ENCODE measurements around the gene DSCAML1.

The DSCAML1 gene

DNA sequence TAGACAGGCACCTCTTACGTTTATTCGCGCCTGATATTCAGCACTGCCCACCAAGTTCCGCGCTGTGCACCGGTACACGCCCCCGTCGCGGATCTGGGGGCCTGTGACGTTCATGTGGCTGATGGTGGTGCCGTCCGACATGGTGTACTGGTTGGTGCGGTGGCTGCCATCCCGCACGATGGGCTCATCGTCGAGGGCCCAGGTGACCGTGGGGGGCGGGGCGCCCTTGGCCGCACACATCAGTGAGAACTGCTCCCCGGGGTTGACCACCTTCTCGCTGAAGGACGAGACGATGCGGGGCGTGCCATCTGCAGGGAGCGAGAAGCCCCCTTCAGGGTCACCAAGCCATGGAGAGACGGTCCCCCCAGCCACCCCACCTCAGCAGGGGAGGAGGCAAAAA lies 278.6 kb downstream of the DSCAML1 start:
- no peak for DNase-seq (ENCODE audit: low read depth)

GRCh38 chr11:117517097-117517496 lies 279.9 kb downstream of the DSCAML1 start:
- no peak for DNase-seq (ENCODE audit: low read depth)

- no peak for DNase-seq (ENCODE audit: low read depth)
Observed at GRCh38 chr11:117515892-117516787, 280.9 kb downstream of the DSCAML1 start.

GRCh38 chr11:117514256-117514655 lies 282.8 kb downstream of the DSCAML1 start:
- no peak for DNase-seq (ENCODE audit: low read depth)

DNA sequence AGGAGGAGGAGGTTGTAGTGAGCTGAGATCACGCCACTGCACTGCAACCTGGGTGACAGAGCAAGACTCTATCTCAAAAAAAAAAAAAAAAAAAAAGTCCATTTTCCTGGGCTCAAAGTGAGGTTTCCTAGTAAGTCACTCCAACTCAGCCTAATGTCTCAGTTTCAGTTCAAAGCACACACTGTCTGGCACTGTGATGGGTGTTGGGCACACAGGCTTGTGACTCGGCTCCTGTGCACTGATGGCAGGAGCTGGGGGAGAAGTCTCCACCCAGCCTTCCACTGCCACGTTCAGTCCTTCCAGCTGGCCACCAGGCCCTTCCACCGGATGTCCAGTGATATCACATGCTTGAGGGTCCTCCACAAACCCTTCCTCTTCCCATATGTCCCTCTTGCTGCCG lies 283.4 kb downstream of the DSCAML1 start:
- no peak for DNase-seq (ENCODE audit: low read depth)

GRCh38 chr11:117511931-117512539 lies 285.0 kb downstream of the DSCAML1 start:
- DNase-seq (ENCODE audit: low read depth), result no peak

DNA sequence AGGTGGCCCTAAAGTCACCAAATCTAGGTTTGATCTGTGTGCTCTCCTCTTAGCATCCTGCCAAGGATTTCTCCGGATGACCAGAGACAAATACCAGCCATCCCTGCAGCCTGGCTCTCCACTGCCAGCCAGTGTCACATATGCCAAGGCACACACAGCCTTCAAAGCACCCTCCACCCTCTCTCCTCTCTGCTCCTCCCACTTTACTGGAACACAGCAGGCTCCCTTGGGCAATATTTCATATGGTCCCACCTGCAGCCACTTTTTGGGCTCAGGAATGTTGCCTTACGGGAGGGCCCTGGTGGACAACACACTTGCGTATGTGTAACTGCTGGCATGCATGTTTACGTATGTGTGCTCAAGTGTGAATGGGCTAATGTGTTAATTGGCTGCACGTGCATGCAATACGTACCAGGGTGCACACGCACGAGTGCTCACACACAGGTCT lies 285.5 kb downstream of the DSCAML1 start:
- no peak for DNase-seq (ENCODE audit: low read depth)

GRCh38 chr11:117510646-117511045 lies 286.4 kb downstream of the DSCAML1 start:
- DNase-seq (ENCODE audit: low read depth), result no peak

- no peak for DNase-seq (ENCODE audit: low read depth)
Observed at GRCh38 chr11:117509543-117509942, 287.5 kb downstream of the DSCAML1 start.

- no peak for DNase-seq (ENCODE audit: low read depth)
Observed at GRCh38 chr11:117506971-117507370, 290.0 kb downstream of the DSCAML1 start.

DNA sequence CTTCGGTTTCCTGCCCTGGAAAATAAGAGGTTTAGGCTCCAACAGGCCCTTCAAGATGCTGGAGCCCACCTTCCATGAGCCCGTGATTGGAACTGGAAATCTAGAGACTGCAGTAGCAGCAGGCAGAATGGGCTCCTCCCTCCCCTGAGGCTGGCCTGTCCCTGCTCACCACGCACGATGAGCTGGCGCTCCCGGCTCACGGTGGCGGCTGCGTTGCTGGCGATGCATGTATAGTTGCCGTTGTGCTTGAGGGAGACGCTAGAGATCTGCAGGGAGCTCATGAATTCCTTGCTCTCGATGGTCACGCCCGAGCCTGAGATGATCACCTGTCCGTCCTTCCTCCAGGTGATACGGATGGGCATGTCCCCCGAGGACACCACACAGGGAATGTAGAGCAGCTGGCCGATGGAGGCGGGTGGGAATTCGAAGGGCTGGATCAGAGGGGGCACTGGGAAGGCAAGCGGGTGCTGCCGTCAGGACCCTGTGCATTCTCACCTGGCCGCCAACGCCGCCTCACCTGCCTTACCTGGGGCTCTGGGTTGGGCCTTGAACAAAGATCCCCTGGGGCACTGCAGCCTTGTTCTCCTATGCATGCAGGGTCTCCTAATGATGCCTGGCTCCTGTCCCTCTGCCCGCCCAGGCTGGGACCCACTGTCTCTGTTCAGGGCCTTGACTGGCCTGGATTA lies 291.6 kb downstream of the DSCAML1 start:
- DNase-seq (ENCODE audit: low read depth), result no peak

DNA sequence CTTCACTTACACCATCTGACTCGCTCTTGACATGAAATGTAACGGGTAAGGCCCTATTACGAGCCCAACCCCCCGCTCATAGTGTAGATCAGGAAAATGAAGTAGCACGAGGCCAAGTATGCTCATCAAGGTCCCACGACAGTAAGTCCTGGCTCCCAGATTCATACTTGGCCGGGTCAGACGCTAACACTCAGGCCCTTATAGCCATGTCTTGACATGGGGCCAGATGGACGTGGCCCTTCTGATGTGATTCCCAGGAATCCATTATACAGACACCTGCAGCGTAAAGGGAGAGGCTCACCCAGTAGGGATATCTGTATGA lies 294.3 kb downstream of the DSCAML1 start:
- no peak for DNase-seq (ENCODE audit: low read depth)

- DNase-seq (ENCODE audit: low read depth), result no peak
Observed at GRCh38 chr11:117502015-117502778, 294.8 kb downstream of the DSCAML1 start.

GRCh38 chr11:117501237-117501898 lies 295.6 kb downstream of the DSCAML1 start:
- no peak for DNase-seq (ENCODE audit: low read depth)

GRCh38 chr11:117498791-117499190 lies 298.2 kb downstream of the DSCAML1 start:
- no peak for DNase-seq (ENCODE audit: low read depth)

GRCh38 chr11:117497206-117497951 lies 299.6 kb downstream of the DSCAML1 start:
- no peak for DNase-seq (ENCODE audit: low read depth)

- no peak for DNase-seq (ENCODE audit: low read depth)
Observed at GRCh38 chr11:117495357-117495756, 301.7 kb downstream of the DSCAML1 start.

DNA sequence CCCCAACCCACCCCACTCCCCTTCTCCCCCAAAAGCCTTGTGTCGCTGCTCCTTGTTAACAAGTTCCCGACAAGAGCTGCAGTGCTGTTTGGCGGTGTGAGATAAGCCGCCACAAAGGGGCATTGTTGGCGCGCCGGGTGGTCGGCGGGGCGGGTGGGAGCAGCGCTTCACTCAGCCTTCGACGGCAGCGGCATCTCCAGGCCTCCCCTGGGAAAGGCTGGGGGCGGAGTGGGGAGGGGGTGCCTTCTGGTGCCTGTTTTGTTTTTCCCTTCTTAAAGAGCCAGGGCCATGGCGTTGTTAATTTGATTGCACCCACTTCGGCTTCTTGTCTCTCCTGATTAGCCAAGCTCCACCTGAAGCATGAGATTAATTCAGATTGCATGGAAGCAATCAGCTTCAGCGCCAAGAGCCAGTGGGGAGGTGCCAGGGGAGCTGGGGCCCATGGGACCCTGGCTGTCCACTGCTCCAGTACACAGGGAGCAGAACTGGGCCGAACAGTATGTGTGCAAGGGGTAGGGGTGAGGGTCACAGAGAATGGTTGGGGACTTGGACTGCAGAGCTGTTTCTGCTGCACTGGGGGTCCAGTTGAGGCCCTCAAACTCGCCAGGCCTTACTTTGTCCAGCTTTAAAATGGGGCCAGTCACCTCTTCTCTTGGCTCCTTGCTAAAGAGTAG lies 304.3 kb downstream of the DSCAML1 start:
- DNase-seq (ENCODE audit: low read depth), result no peak

- DNase-seq (ENCODE audit: low read depth), result no peak
Observed at GRCh38 chr11:117490911-117491310, 306.1 kb downstream of the DSCAML1 start.

DNA sequence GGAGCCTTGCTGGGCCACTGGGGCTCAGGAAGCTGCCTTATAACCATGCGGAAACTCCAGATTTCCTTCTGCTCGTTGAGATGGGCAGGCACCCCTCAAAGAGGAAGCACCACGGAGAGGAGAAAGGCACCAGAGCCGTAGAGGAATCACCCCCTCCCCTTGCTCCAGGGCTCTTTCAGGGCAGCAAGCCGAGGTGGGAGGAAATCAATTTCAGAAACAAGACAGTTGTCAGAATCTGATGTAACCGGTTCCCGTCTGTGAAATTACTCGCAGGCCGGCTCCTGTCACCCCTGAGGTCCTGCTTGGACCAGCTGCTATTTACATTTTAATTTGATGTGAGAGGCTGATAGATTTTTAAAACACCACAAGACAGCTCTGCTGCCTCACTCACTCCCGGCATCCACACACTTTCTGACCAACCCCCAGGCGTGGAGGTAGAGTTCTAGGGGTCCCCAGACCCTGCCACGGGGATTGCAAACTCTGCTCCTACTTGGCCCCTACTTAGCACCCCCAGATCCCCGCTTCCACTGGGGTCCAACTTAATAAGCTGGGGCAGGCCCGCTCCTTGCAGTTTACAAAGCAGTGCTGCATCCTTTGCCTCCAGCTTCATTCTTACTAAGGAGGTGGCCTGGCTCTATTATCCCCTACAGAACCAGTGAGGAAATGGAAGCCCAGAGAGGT lies 306.9 kb downstream of the DSCAML1 start:
- DNase-seq (ENCODE audit: low read depth), result no peak

Measured in activated T-cell treated with anti-CD3 and anti-CD28 coated beads for 1 hour (primary cell).